B cell (primary cell): ENCODE results near the gene LRRC7.

ENCODE experiments used
- CTCF ChIP-seq: fragments of 200-600 bp; IDR thresholded peaks from one replicate; pipeline ENCODE4 v1.8.0; 2022; ENCODE audit warnings: antibody characterized with exemption, mild to moderate bottlenecking
- EZH2 ChIP-seq: IDR thresholded peaks from 2 replicates; pipeline ENCODE4 v1.6.1; 2012; ENCODE audit warnings: borderline replicate concordance, low read depth, mild to moderate bottlenecking, moderate library complexity, low read length; ENCODE audit not compliant: insufficient read depth, poor library complexity, severe bottlenecking

- TF ChIP-seq CTCF (no peak), EZH2 (no peak)
Observed at GRCh38 chr1:70143048-70143659, 575.4 kb downstream of the LRRC7 start.
